ENCODE data around the gene PPWD1. TPM values are rescaled to one million over a fixed set of nuclear protein-coding genes. Genes with fewer than 3 reads are reported as not detected.
A peak's percentile ranks its signal among the peaks of the same experiment; 100 is the strongest.
"Not testable (repeated sequence)": the region's sequence is repeated elsewhere in the genome, so short reads cannot be mapped to it uniquely, and the experiment has no call there.

Gene PPWD1
- total RNA-seq, 4 donors from 2014 or later: 24.4 to 48.6 (median 30.0) TPM

GRCh38 chr5:65620021-65620420 lies 56.9 kb downstream of the PPWD1 start:
- Histone ChIP-seq H3K4me3 (no peak overlapping the region), H3K9me3 (no peaks in the 10 kb centered on the region), H3K27me3 (no peaks in the 10 kb centered on the region), H3K27ac (replicated peaks in 1 of 4) (no peak overlapping the region), H3K4me1 (peaks cover 23 to 48% (median 31%) of the 10 kb centered on the region in 4 donors), H3K36me3 (peaks cover 8 to 17% (median 14%) of the 10 kb centered on the region in 4 donors)
- intact Hi-C loops (cut with DNase I): no loop called here
- no peak for DNase-seq (ENCODE audit: extremely low spot score)
- TF ChIP-seq POLR2AphosphoS5 (IDR thresholded peaks at IDR 0.05) (no peak), CTCF (IDR thresholded peaks at IDR 0.05) (no peak), POLR2A (IDR thresholded peaks at IDR 0.05; ENCODE audit: low read depth) (no peak), EP300 (IDR thresholded peaks at IDR 0.05) (no peak)
- 91% methylated on average over 4 of the region's 4 CpGs for whole genome bisulfite sequencing

- intact Hi-C loops (cut with DNase I): not testable (repeated sequence)
- peaks cover 34 to 64% (median 45%) of the 10 kb centered on the region in 4 donors for H3K4me1 ChIP-seq
- WGBS: 74% methylated on average over 4 of the region's 4 CpGs
Observed at GRCh38 chr5:65621961-65622360, 58.9 kb downstream of the PPWD1 start.

GRCh38 chr5:65623482-65623881 lies 60.4 kb downstream of the PPWD1 start:
- WGBS: 7% methylated on average over 9 of the region's 9 CpGs
- Histone ChIP-seq H3K27ac (replicated peaks in 1 of 4) (peak overlapping the region; percentile 80 to 85 (median 83)), H3K4me3 (peak overlapping the region; percentile 67 to 98 (median 74)), H3K36me3 (no peaks in the 10 kb centered on the region), H3K9me3 (no peaks in the 10 kb centered on the region), H3K27me3 (no peaks in the 10 kb centered on the region), H3K4me1 (peaks cover 34 to 64% (median 45%) of the 10 kb centered on the region in 4 donors)
- intact Hi-C loops (cut with DNase I): no loop called here
- no peak for DNase-seq (ENCODE audit: extremely low spot score)
- TF ChIP-seq POLR2A (IDR thresholded peaks at IDR 0.05; ENCODE audit: low read depth) (no peak), EP300 (IDR thresholded peaks at IDR 0.05) (no peak), CTCF (IDR thresholded peaks at IDR 0.05) (no peak), POLR2AphosphoS5 (IDR thresholded peaks at IDR 0.05) (no peak)

More at GRCh38 chr5:65621961-65622360, 58.9 kb downstream of the PPWD1 start:
- H3K27me3 ChIP-seq; H3K36me3 ChIP-seq; H3K27ac ChIP-seq (replicated peaks in 1 of 4); H3K9me3 ChIP-seq; DNase-seq (ENCODE audit: extremely low spot score); H3K4me3 ChIP-seq: not testable (repeated sequence)

- Histone ChIP-seq H3K27me3 (no peaks in the 10 kb centered on the region), H3K27ac (replicated peaks in 1 of 4) (peak within 1 kb of the TSS; percentile 80 to 85 (median 83)), H3K36me3 (peaks cover 0 to under 1% (median under 1%) of the 10 kb centered on the region in 4 donors), H3K9me3 (no peaks in the 10 kb centered on the region), H3K4me3 (peak within 1 kb of the TSS; percentile 67 to 98 (median 74)), H3K4me1 (peaks cover 34 to 62% (median 45%) of the 10 kb centered on the region in 4 donors)
- DNase-seq (ENCODE audit: extremely low spot score): peak; percentile 96
- intact Hi-C loops (cut with DNase I): no loop called here
- peak in 1 of 3 experiments; percentile 3 for TF ChIP-seq CTCF (IDR thresholded peaks at IDR 0.05)
- peak; percentile 67 to 85 for TF ChIP-seq POLR2AphosphoS5 (IDR thresholded peaks at IDR 0.05)
- TF ChIP-seq POLR2A (IDR thresholded peaks at IDR 0.05; ENCODE audit: low read depth): no peak
- under 1% methylated on average over 20 of the region's 32 CpGs for WGBS
Observed at GRCh38 chr5:65624025-65624570, 61.0 kb downstream of the PPWD1 start, which contains the start of gene TRIM23. Gene TRIM23, minus strand, starts transcription at chr5:65624333. Its CDS starts 59 bp downstream, at chr5:65624274.

- Histone ChIP-seq H3K27ac (replicated peaks in 1 of 4) (peak within 1 kb of the TSS; percentile 80 to 85 (median 83)), H3K4me3 (peak within 1 kb of the TSS; percentile 67 to 98 (median 74)), H3K9me3 (no peaks in the 10 kb centered on the region), H3K4me1 (peaks cover 34 to 54% (median 42%) of the 10 kb centered on the region in 4 donors), H3K36me3 (peaks cover 0 to 8% (median 4%) of the 10 kb centered on the region in 4 donors), H3K27me3 (no peaks in the 10 kb centered on the region)
- peak; percentile 95 for DNase-seq (ENCODE audit: extremely low spot score)
- WGBS: 0% methylated on average over 36 of the region's 36 CpGs
- intact Hi-C loops (cut with DNase I): no loop called here
- TF ChIP-seq EP300 (IDR thresholded peaks at IDR 0.05): no peak
- TF ChIP-seq POLR2AphosphoS5 (IDR thresholded peaks at IDR 0.05): peak; percentile 69 to 71
- no peak for TF ChIP-seq POLR2A (IDR thresholded peaks at IDR 0.05; ENCODE audit: low read depth)
Observed at GRCh38 chr5:65624571-65625555, 61.8 kb downstream of the PPWD1 start, which contains the start of the genes SHLD3 and TRAPPC13. Gene SHLD3, plus strand, starts transcription at chr5:65625027. Its CDS starts 4,561 bp downstream, at chr5:65629588. Gene TRAPPC13, plus strand, starts transcription at chr5:65625027. Its CDS starts 34 bp downstream, at chr5:65625061.
